Measurements from ENCODE around the gene ADAMTS13.

Gene ADAMTS13

GRCh38 chr9:133477992-133478850 lies 56.1 kb downstream of the ADAMTS13 start:
- TF ChIP-seq, protein P1, sequence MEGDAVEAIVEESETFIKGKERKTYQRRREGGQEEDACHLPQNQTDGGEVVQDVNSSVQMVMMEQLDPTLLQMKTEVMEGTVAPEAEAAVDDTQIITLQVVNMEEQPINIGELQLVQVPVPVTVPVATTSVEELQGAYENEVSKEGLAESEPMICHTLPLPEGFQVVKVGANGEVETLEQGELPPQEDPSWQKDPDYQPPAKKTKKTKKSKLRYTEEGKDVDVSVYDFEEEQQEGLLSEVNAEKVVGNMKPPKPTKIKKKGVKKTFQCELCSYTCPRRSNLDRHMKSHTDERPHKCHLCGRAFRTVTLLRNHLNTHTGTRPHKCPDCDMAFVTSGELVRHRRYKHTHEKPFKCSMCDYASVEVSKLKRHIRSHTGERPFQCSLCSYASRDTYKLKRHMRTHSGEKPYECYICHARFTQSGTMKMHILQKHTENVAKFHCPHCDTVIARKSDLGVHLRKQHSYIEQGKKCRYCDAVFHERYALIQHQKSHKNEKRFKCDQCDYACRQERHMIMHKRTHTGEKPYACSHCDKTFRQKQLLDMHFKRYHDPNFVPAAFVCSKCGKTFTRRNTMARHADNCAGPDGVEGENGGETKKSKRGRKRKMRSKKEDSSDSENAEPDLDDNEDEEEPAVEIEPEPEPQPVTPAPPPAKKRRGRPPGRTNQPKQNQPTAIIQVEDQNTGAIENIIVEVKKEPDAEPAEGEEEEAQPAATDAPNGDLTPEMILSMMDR (IDR thresholded peaks at IDR 0.05; ENCODE audit: low read depth, low read length), result no peak
- peak; percentile 40 to 72 for DNase-seq (ENCODE audit: low read depth in 2 of 2)
- H3K4me3 ChIP-seq (replicated peaks in 1 of 2; ENCODE audit: low read depth in 2 of 2, low read length in 2 of 2), result peak overlapping the region; percentile 66 to 75

DNA sequence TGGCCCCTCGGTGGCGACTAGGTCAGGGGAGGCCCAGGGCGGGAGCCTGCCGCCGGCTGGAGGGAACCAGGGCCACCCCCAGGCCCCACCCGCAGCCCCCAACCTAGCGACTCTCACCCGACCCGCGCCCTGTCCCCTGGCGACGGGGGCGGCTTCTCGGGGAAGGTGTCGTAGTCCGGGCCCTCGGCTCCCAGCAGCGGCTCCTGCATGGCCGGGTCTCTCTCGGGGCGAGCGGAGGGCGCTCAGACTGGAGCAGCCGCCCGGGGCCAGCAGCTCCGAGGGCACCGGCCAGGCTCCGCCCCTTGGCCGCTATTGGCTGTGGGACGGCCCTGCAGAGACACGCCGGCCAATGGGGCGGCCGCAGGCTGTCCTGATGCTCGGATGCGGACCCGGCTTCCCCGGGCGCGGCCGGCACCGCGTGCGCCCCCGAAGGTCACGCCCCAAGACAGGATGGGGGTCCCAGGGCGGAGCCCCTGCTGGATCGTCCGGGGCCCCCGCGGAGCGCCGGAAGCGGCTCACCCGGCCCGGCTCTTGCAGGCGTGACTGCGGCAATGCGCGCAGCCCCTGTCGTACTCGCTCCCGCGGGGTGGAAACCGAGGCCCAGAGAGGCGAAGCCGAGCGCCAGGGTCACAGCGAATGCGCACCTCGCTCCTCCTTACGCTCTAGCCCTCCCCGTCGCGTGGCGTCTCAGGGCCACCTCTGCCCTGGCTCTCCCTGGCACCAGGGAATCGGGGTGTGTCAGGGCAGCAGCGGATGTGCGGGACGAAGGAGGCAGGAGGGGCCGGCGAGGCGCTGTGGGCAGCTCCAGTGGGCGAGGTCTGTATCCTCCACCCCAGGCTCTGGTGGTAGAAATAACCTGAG lies 56.9 kb downstream of the ADAMTS13 start, which contains the start of gene SLC2A6:
Gene SLC2A6 (minus strand): TSS at position 249 of the 861 bp plus-strand sequence. CDS start 40 bp downstream, at position 209.
- peak; percentile 74 to 84 for DNase-seq (ENCODE audit: low read depth in 2 of 2)
- TF ChIP-seq, protein P1 (IDR thresholded peaks at IDR 0.05; ENCODE audit: low read depth, low read length), result no peak

DNA sequence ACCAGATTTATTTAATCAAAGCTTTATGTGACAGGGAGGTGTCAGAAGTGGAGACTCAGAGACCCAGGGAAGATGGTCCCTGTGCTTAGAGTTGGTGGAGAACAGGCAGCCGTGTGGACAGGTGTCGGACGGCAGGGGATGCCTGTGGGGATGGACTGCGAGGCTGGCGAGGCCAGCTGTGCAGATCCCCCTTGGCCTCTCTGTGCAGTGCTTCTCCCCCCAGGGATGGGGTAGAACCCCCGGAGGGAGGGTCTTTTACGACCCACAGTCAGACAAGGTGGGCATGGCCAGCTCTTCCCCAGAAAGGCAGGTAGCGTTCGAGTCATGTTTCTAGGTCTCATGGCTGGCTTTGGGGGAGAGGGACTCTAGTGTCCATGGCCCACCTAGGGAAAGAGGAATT lies 61.4 kb downstream of the ADAMTS13 start:
- no peak for DNase-seq (ENCODE audit: low read depth in 2 of 2)
- TF ChIP-seq, protein P1 (IDR thresholded peaks at IDR 0.05; ENCODE audit: low read depth, low read length), result no peak
- no peak overlapping the region for H3K4me3 ChIP-seq (replicated peaks in 1 of 2; ENCODE audit: low read depth in 2 of 2, low read length in 2 of 2)

More for the DNA sequence above, 56.9 kb downstream of the ADAMTS13 start, which contains the start of gene SLC2A6:
- peak within 1 kb of the TSS; percentile 66 to 75 for H3K4me3 ChIP-seq (replicated peaks in 1 of 2; ENCODE audit: low read depth in 2 of 2, low read length in 2 of 2)

- no peak for DNase-seq (ENCODE audit: low read depth in 2 of 2)
- no peak overlapping the region for H3K4me3 ChIP-seq (replicated peaks in 1 of 2; ENCODE audit: low read depth in 2 of 2, low read length in 2 of 2)
- TF ChIP-seq, protein P1 (IDR thresholded peaks at IDR 0.05; ENCODE audit: low read depth, low read length), result no peak
These were observed 62.7 kb downstream of the ADAMTS13 start for GRCh38 chr9:133484671-133485437.

DNA sequence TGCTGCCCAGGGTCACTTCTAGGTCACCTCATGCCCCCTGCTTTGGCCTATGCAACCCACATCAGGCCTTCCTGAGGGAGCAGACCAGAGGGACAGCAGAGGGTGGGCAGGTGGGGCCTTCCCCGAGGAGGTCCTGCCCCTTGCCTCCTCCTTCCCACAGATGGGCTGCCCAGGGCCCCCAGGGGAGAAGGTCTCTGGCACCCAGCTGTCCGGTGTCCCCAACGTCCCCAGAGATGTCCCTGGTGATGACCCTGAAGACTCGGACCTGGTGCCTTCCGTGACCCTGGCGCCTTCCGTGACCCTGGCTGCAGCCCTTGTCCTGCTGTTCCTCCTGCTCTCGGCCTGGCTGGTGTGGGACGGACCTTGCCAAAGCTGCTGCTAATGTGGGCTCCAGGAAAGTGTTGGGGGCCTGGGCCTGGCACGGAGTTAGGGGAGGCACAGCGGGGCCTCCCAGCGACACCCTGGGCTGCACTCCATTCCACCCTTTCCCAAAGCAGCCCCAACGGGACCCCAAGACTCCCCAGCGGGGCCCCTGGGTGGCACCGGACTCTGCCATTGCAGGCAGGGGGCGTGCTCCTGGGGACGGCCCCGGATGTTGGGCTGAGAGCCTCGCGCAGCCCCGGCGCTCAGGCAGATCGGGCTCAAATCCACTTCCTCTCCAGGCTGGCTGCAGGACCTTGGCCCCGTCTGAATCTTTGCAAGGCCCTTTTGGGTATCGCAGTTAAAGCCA lies 63.5 kb downstream of the ADAMTS13 start:
- TF ChIP-seq, protein P1 (IDR thresholded peaks at IDR 0.05; ENCODE audit: low read depth, low read length), result no peak
- H3K4me3 ChIP-seq (replicated peaks in 1 of 2; ENCODE audit: low read depth in 2 of 2, low read length in 2 of 2), result no peak overlapping the region
- no peak for DNase-seq (ENCODE audit: low read depth in 2 of 2)
